Tibial nerve (tissue), 4 donors: ENCODE measurements around the gene NRAS.

ENCODE experiments used
- CTCF ChIP-seq, 5 experiments: fragments of 200-600 bp in 3 of 5; fragments of 450-650 bp in 2 of 5; sonication (generic) in 3 of 5; IDR thresholded peaks; one replicate each; pipeline ENCODE4 v1.5.1; 2016 to 2019; ENCODE audit warnings: antibody characterized with exemption in 5 of 5, mild to moderate bottlenecking in 3 of 5, moderate library complexity in 2 of 5
- EP300 ChIP-seq, 2 donors: sonication (generic); formaldehyde crosslinking; IDR thresholded peaks; one replicate each; pipeline ENCODE4 v1.6.1; 2017; ENCODE audit warnings: antibody characterized with exemption in 2 of 2, mild to moderate bottlenecking in 1 of 2
- POLR2A ChIP-seq, 2 donors: fragments of 450-650 bp; IDR thresholded peaks; one replicate each; pipeline ENCODE4 v1.6.1; 2017; ENCODE audit warnings: antibody characterized with exemption in 2 of 2, mild to moderate bottlenecking in 2 of 2, moderate library complexity in 2 of 2

- TF ChIP-seq POLR2A (IDR thresholded peaks at IDR 0.05) (no peak), CTCF (IDR thresholded peaks at IDR 0.05) (no peak), EP300 (IDR thresholded peaks at IDR 0.05) (no peak)
Measured at GRCh38 chr1:114691061-114691460, 25.5 kb downstream of the NRAS start.
